Kidney epithelial cell (primary cell): ENCODE data around the gene ST8SIA6. TPM values are rescaled to one million over a fixed set of nuclear protein-coding genes. Genes with fewer than 3 reads are reported as not detected.

Source experiments
- DNase-seq: peaks from one replicate; pipeline ENCODE4 v3.0.0-alpha.2; 2010; ENCODE audit warnings: low read depth
- H3K27me3 ChIP-seq: 2 replicates; pipeline ENCODE4 v1.6.0; 2011; ENCODE audit warnings: low read length; ENCODE audit not compliant: control insufficient read depth, insufficient read depth
- H3K36me3 ChIP-seq: 2 replicates; pipeline ENCODE4 v1.5.1; 2011; ENCODE audit warnings: low read length; ENCODE audit not compliant: control insufficient read depth, insufficient read depth
- H3K4me3 ChIP-seq: 2 replicates; pipeline ENCODE4 v1.5.1; 2011; ENCODE audit warnings: low read depth, mild to moderate bottlenecking, control low read depth, low read length
- total RNA-seq: library from RNA; depleted of rRNA; stranded (reverse); fragments of >200 nt; gene quantifications from 2 replicates; pipeline ENCODE4 v1.2.3, GENCODE V29; 2015
- TF ChIP-seq, protein P1 (sequence below): IDR thresholded peaks from 2 replicates; pipeline ENCODE4 v1.5.1; 2011; ENCODE audit warnings: mild to moderate bottlenecking, moderate library complexity, low read length, control low read depth, inconsistent platforms; ENCODE audit not compliant: insufficient read depth, poor library complexity, severe bottlenecking

Gene ST8SIA6
- total RNA-seq, 1 donor from 2014 or later: not detected

DNA sequence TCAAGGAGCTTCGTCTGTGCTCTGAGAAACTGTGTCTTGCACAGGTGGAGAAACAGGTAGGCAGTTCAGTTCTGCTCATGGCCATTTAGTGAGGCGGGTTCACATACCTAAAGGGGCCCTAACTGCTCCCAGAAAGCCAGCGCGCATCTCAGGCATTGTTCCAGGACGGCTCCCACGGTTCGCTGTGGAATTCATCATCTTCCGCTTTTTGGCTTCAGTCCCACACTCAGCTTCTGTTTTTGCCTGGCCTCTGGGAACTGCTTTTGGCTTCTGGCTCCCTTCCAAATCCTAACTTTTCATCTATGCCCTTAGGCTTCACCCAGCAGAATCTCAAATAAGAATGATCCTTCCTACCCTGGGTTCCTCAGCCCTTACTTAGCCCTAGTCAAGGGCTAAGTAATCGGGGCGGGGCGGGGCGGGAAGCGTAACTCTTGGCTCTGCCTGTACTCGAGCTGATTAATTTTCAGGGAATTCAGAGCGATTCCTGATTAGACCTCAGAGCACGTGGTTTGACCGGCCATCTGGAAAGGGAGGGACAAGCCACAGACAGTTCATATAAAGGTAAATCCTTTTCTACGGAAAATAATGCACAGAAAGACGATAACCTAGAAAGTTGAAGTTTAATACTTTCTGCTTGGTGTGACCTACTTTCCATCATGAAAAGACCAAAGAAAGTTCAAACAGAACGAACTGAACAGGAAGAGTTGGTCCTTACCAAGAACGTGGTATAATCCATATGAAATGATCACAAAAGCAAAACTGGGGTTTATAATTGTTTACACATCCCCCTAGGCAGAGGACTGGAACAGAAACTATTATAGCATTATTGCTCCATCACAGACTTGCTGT, 105.7 kb downstream of the ST8SIA6 start:
- Histone ChIP-seq H3K36me3 (no peaks in the 10 kb centered on the region), H3K4me3 (no peak overlapping the region), H3K27me3 (no peaks in the 10 kb centered on the region)
- TF ChIP-seq, protein P1, sequence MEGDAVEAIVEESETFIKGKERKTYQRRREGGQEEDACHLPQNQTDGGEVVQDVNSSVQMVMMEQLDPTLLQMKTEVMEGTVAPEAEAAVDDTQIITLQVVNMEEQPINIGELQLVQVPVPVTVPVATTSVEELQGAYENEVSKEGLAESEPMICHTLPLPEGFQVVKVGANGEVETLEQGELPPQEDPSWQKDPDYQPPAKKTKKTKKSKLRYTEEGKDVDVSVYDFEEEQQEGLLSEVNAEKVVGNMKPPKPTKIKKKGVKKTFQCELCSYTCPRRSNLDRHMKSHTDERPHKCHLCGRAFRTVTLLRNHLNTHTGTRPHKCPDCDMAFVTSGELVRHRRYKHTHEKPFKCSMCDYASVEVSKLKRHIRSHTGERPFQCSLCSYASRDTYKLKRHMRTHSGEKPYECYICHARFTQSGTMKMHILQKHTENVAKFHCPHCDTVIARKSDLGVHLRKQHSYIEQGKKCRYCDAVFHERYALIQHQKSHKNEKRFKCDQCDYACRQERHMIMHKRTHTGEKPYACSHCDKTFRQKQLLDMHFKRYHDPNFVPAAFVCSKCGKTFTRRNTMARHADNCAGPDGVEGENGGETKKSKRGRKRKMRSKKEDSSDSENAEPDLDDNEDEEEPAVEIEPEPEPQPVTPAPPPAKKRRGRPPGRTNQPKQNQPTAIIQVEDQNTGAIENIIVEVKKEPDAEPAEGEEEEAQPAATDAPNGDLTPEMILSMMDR: no peak
- DNase-seq: peak; percentile 57

DNA sequence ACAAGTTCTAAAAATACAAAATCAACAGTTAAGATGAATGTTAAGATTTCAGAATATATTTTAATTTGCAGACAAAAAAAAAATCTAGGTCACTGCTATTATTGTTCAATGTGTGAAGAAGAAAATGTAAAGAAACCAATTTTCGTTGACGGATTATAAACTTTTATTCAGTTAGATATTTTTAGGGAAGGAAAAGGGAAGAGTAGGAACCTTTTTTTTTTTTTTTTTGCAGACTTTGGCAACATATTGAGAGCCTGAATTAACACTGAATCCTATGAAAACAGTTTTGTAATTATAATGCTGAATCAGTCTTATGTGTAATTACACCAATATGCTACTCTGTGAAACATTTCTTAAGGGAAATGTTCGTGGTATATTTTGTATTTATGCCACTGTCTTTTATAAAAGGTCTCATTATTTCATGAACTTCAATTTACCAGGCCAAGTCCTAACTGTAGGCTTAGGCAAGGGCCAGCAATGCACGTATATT, 106.3 kb downstream of the ST8SIA6 start:
- TF ChIP-seq, protein P1: no peak
- no peaks in the 10 kb centered on the region for H3K27me3 ChIP-seq
- no peaks in the 10 kb centered on the region for H3K36me3 ChIP-seq
- no peak overlapping the region for H3K4me3 ChIP-seq
- no peak for DNase-seq

DNA sequence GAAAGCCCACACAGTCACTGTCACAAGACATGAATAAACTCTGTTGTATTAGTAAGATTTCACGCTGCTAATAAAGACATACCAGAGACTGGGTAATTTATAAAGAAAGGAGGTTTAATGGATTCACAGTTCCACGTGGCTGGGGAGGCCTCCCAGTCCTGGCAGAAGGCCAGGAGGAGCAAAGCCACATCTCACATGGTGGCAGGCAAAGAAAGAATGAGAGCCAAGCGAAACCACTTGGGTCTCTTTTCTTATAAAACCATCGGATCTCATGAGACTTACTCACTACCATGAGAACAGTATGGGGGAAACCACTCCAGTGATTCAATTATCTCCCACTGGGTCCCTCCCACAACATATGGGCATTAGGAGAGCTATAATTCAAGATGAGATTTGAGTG, 110.2 kb downstream of the ST8SIA6 start:
- Histone ChIP-seq H3K27me3 (no peaks in the 10 kb centered on the region), H3K36me3 (no peaks in the 10 kb centered on the region), H3K4me3 (no peak overlapping the region)
- TF ChIP-seq, protein P1: no peak
- no peak for DNase-seq

DNA sequence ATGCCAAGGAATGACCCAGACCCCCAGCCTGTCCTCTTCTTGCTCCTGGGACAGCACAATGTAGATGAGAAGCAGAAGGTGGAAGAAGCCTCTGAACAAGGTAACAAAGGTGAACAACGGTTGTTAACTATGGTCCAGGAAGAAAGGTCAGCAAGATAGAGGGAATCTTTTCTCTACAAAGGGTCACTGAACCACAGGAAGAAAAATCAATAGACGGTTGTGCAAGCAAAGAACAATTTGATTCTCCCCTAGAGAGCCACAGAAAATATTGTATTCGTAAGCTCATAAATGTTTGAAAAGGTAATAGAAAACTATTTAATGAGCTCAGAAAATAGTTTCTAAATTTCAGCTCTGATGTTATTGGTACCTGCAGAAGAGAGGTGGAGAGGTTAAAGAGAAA, 111.3 kb downstream of the ST8SIA6 start:
- TF ChIP-seq, protein P1: no peak
- no peak overlapping the region for H3K4me3 ChIP-seq
- H3K27me3 ChIP-seq: no peaks in the 10 kb centered on the region
- no peak for DNase-seq
- H3K36me3 ChIP-seq: no peaks in the 10 kb centered on the region

DNA sequence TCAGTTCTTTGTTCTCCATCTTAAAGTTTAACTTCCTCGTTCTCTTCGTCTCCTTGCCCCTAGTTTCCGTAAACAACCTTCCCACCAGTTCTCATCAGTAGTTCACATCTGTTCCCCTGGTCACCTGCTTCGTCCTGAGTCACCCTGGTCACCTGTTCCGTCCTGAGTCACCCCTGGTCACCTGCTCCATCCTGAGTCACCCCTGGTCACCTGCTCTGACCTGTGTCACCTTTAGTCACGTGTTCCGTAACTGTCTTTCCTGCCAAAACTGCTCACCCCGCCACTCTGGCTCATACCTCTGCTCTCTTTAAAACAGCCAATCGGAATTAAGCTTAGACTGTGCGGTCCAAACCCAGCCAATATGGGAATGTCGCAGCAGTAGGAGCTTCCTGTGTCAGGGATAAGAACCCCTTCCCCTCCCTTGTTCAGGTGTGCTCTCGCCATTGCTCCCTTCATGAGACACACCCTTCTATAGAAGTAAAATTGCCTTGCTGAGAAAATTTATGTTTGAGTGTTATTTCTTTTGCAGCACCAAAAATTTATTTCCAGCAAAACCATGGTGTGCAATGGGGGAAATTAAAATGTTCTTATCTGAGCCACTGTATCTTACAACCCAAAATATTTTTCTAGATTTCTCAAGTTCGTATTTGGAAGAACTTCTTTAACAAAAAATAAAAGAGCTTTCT, 114.1 kb downstream of the ST8SIA6 start:
- no peak for DNase-seq
- no peak overlapping the region for H3K4me3 ChIP-seq
- no peaks in the 10 kb centered on the region for H3K27me3 ChIP-seq
- no peaks in the 10 kb centered on the region for H3K36me3 ChIP-seq
- TF ChIP-seq, protein P1: no peak

DNA sequence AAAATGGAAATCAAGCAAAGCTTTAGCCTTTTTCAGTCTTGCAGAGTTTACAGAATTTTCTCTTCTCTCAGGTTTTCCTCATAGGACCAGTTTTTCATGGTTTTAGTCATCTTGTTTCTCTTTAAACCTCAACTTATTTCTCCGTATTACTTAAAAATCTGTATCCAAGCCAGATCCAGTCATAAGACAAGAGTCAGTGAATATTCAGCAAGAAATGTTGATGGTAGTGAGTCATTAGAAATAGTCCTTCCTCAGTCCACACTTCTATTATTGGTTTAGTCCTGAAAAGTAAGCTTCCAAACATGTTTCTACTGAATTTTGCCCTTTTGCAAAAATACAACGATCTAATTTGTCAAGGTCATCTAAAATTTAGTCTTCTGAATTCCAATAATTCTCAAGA, 119.3 kb downstream of the ST8SIA6 start:
- TF ChIP-seq, protein P1: no peak
- no peak overlapping the region for H3K4me3 ChIP-seq
- no peak for DNase-seq
- no peaks in the 10 kb centered on the region for H3K27me3 ChIP-seq
- no peaks in the 10 kb centered on the region for H3K36me3 ChIP-seq
